NK-92 (cell line): ENCODE data around the gene TIRAP.
"Not testable (repeated sequence)": the region's sequence is repeated elsewhere in the genome, so short reads cannot be mapped to it uniquely, and the experiment has no call there.

ENCODE experiments used
- DNase-seq: peaks from one replicate; lab custom pipeline; 2025; ENCODE audit not compliant: unreplicated experiment; lab: John Stamatoyannopoulos, UW

Gene TIRAP

GRCh38 chr11:126282736-126283591, at the start of gene TIRAP:
TIRAP (plus strand) TSS chr11:126283093; CDS start chr11:126290895, 7,802 bp downstream.
- DNase-seq = no peak

- DNase-seq = no peak
Measured at GRCh38 chr11:126233391-126233790, 49.5 kb upstream of the TIRAP start.

- DNase-seq = no peak
Measured at GRCh38 chr11:126246636-126247035, 36.3 kb upstream of the TIRAP start.

GRCh38 chr11:126253265-126253664, 29.6 kb upstream of the TIRAP start:
- DNase-seq = no peak

GRCh38 chr11:126254819-126255218, 28.1 kb upstream of the TIRAP start:
- no peak for DNase-seq

- DNase-seq = not testable (repeated sequence)
Measured at GRCh38 chr11:126255507-126255906, 27.4 kb upstream of the TIRAP start.

- DNase-seq = no peak
Measured at GRCh38 chr11:126256216-126256615, 26.7 kb upstream of the TIRAP start.

GRCh38 chr11:126257144-126257543, 25.7 kb upstream of the TIRAP start:
- no peak for DNase-seq

- no peak for DNase-seq
Measured at GRCh38 chr11:126257764-126258163, 25.1 kb upstream of the TIRAP start.

GRCh38 chr11:126262216-126262615, 20.7 kb upstream of the TIRAP start:
- DNase-seq = no peak

- no peak for DNase-seq
Measured at GRCh38 chr11:126263489-126263888, 19.4 kb upstream of the TIRAP start.

- DNase-seq = no peak
Measured at GRCh38 chr11:126265811-126266210, 17.1 kb upstream of the TIRAP start.

GRCh38 chr11:126267650-126268049, 15.2 kb upstream of the TIRAP start:
- no peak for DNase-seq

- DNase-seq = no peak
Measured at GRCh38 chr11:126268361-126268707, 14.6 kb upstream of the TIRAP start.

- DNase-seq = peak; percentile 95
Measured at GRCh38 chr11:126268708-126269579, 13.9 kb upstream of the TIRAP start, which contains the start of the genes FOXRED1 and SRPRA. FOXRED1 (plus strand) TSS chr11:126269154; CDS start chr11:126269207, 53 bp downstream. SRPRA (minus strand) TSS chr11:126268895; CDS start chr11:126268804, 91 bp downstream.

GRCh38 chr11:126277322-126277721, 5.6 kb upstream of the TIRAP start:
- DNase-seq = no peak

- DNase-seq = no peak
Measured at GRCh38 chr11:126277780-126278179, 5.1 kb upstream of the TIRAP start.

- DNase-seq = no peak
Measured at GRCh38 chr11:126279191-126279590, 3.7 kb upstream of the TIRAP start.

- DNase-seq = no peak
Measured at GRCh38 chr11:126280595-126280994, 2.3 kb upstream of the TIRAP start.

GRCh38 chr11:126281245-126281644, 1.6 kb upstream of the TIRAP start:
- DNase-seq = no peak

GRCh38 chr11:126281666-126282175, 1.2 kb upstream of the TIRAP start:
- no peak for DNase-seq

GRCh38 chr11:126282361-126282735, 545 bp upstream of the TIRAP start:
- no peak for DNase-seq
